Uterus (tissue), 4 donors: ENCODE data around the gene NRGN. TPM values are rescaled to one million over a fixed set of nuclear protein-coding genes. Genes with fewer than 3 reads are reported as not detected.

Source experiments
- DNase-seq, 2 donors: peaks; one replicate each; pipeline ENCODE4 v3.0.0-alpha.2; 2019 to 2020
- H3K27ac ChIP-seq, 2 donors: fragments of 200-600 bp; sonication (generic); 1 replicate in 1 of 2; 2 replicates in 1 of 2; pipeline ENCODE4 v1.5.1; 2016 to 2018
- H3K27me3 ChIP-seq, 2 donors: fragments of 200-600 bp; sonication (generic); one replicate each; pipeline ENCODE4 v1.5.1; 2018 to 2019; ENCODE audit warnings: control low read depth in 1 of 2
- H3K36me3 ChIP-seq, 2 donors: fragments of 200-600 bp; sonication (generic); one replicate each; pipeline ENCODE4 v1.5.1; 2019; ENCODE audit warnings: control low read depth in 1 of 2
- H3K4me1 ChIP-seq, 2 donors: fragments of 200-600 bp; sonication (generic); one replicate each; pipeline ENCODE4 v1.5.1; 2018 to 2019; ENCODE audit warnings: control low read depth in 1 of 2
- H3K4me3 ChIP-seq, 2 donors: fragments of 200-600 bp; sonication (generic); 1 replicate in 1 of 2; 2 replicates in 1 of 2; pipeline ENCODE4 v1.5.1; 2018 to 2019; ENCODE audit warnings: mild to moderate bottlenecking in 1 of 2
- H3K9me3 ChIP-seq, 2 donors: fragments of 200-600 bp; sonication (generic); one replicate each; pipeline ENCODE4 v1.5.1; 2019; ENCODE audit warnings: control low read depth in 1 of 2
- CTCF ChIP-seq, 4 experiments: fragments of 200-600 bp in 2 of 4; fragments of 450-650 bp in 2 of 4; sonication (generic) in 2 of 4; IDR thresholded peaks; one replicate each; pipeline ENCODE4 v1.5.1; 2016 to 2019; ENCODE audit warnings: antibody characterized with exemption in 4 of 4, mild to moderate bottlenecking in 2 of 4, moderate library complexity in 1 of 4
- POLR2A ChIP-seq, 2 donors: fragments of 450-650 bp; IDR thresholded peaks; one replicate each; pipeline ENCODE4 v1.6.1; 2016; ENCODE audit warnings: antibody characterized with exemption in 2 of 2, mild to moderate bottlenecking in 1 of 2, moderate library complexity in 1 of 2
- intact Hi-C: fragments of 100-400 bp; cut with DNase I; formaldehyde crosslinking; loops from one replicate; pipeline ENCODE4 v1.15.1; 2023; ENCODE audit warnings: low total_unique reads
- total RNA-seq, 4 donors: library from RNA; depleted of rRNA in 3 of 4; stranded (reverse); fragments of >200 nt in 3 of 4; gene quantifications; one replicate each; pipeline versions ENCODE4 v1.1.0 to v1.2.4, GENCODE V29; 2014 to 2023
- donor health status: DM: yes; HTN: yes; CAD: no.

NRGN gene
- total RNA-seq, 4 donors from 2014 or later: 0.62 to 16.4 TPM; not detected in 2

GRCh38 chr11:124738713-124739478, 846 bp upstream of the NRGN start:
- TF ChIP-seq CTCF (IDR thresholded peaks at IDR 0.05) (no peak), POLR2A (IDR thresholded peaks at IDR 0.05) (no peak)

GRCh38 chr11:124740277-124740882, 638 bp downstream of the NRGN start:
- intact Hi-C loops: no loop called here
- Histone ChIP-seq H3K27ac (peak overlapping the region; percentile 46 to 53), H3K9me3 (no peaks in the 10 kb centered on the region), H3K36me3 (no peaks in the 10 kb centered on the region), H3K4me3 (peak overlapping the region; percentile 49 to 50), H3K27me3 (peaks cover 0 to 4% of the 10 kb centered on the region in 2 donors), H3K4me1 (no peaks in the 10 kb centered on the region)
- TF ChIP-seq POLR2A (IDR thresholded peaks at IDR 0.05) (no peak), CTCF (IDR thresholded peaks at IDR 0.05) (peak; percentile 22 to 49 (median 38))
- no peak for DNase-seq

More at GRCh38 chr11:124738713-124739478, 846 bp upstream of the NRGN start:
- H3K4me3 ChIP-seq: no peak overlapping the region
- intact Hi-C loops: no loop called here
- H3K4me1 ChIP-seq: no peaks in the 10 kb centered on the region
- DNase-seq: no peak
- no peak overlapping the region for H3K27ac ChIP-seq
- H3K9me3 ChIP-seq: no peaks in the 10 kb centered on the region
- H3K36me3 ChIP-seq: no peaks in the 10 kb centered on the region
- no peaks in the 10 kb centered on the region for H3K27me3 ChIP-seq

GRCh38 chr11:124742555-124742954, 2.8 kb downstream of the NRGN start:
- intact Hi-C loops: no loop called here
- Histone ChIP-seq H3K4me3 (no peak overlapping the region), H3K27ac (no peak overlapping the region), H3K36me3 (no peaks in the 10 kb centered on the region), H3K9me3 (no peaks in the 10 kb centered on the region), H3K27me3 (peaks cover 6 to 21% of the 10 kb centered on the region in 2 donors), H3K4me1 (no peaks in the 10 kb centered on the region)
- no peak for DNase-seq
- TF ChIP-seq CTCF (IDR thresholded peaks at IDR 0.05) (no peak), POLR2A (IDR thresholded peaks at IDR 0.05) (no peak)

- no peaks in the 10 kb centered on the region for H3K9me3 ChIP-seq
- peaks cover 6 to 21% of the 10 kb centered on the region in 2 donors for H3K27me3 ChIP-seq
- no peaks in the 10 kb centered on the region for H3K4me1 ChIP-seq
- no peaks in the 10 kb centered on the region for H3K36me3 ChIP-seq
- H3K4me3 ChIP-seq: no peak overlapping the region
- no peak overlapping the region for H3K27ac ChIP-seq
- DNase-seq: no peak
- TF ChIP-seq POLR2A (IDR thresholded peaks at IDR 0.05) (no peak), CTCF (IDR thresholded peaks at IDR 0.05) (no peak)
- intact Hi-C loops: no loop called here
Measured at GRCh38 chr11:124743050-124743449, 3.3 kb downstream of the NRGN start.

- H3K36me3 ChIP-seq: no peaks in the 10 kb centered on the region
- H3K27me3 ChIP-seq: peaks cover 6 to 24% of the 10 kb centered on the region in 2 donors
- no peak overlapping the region for H3K27ac ChIP-seq
- H3K4me3 ChIP-seq: no peak overlapping the region
- TF ChIP-seq POLR2A (IDR thresholded peaks at IDR 0.05) (no peak), CTCF (IDR thresholded peaks at IDR 0.05) (no peak)
- no peaks in the 10 kb centered on the region for H3K9me3 ChIP-seq
- DNase-seq: no peak
- no peaks in the 10 kb centered on the region for H3K4me1 ChIP-seq
- intact Hi-C loops: no loop called here
Measured at GRCh38 chr11:124745270-124745834, 5.6 kb downstream of the NRGN start.
